SK-MEL-5 (cell line): ENCODE measurements around the gene TLN1. TPM values are rescaled to one million over a fixed set of nuclear protein-coding genes. Genes with fewer than 3 reads are reported as not detected.

Source experiments
- small RNA-seq, 2 experiments: library from RNA; depleted of rRNA; stranded (forward); fragments of <200 nt; gene quantifications; one replicate each; pipeline ENCODE3, GENCODE V24; 2014
- total RNA-seq: library from RNA; depleted of rRNA; stranded (reverse); fragments of >200 nt; shearing (Covaris generic); gene quantifications from 2 replicates; pipeline ENCODE4 v1.2.3, GENCODE V29; 2014; rRNA removed

Gene TLN1
- total RNA-seq, 1 experiment from 2014 or later, result 58.0 TPM

Small RNA genes lying within 50 kb of the gene (small RNA-seq; reads per million reads assigned to genes)
- gene MIR6853, result 0 reads per million in 2 experiments
- gene RMRP, result 0 reads per million in 2 experiments
- gene RN7SL22P, result 0 reads per million in 2 experiments

Other genes with a start within 250 kb of the TLN1 start
- gene RUSC2, start 242.1 kb downstream of the TLN1 start, total RNA-seq, result 4.4 and 5.4 TPM in 2 replicates
- 4.1 and 5.5 TPM in 2 replicates for gene TESK1, start 126.9 kb downstream of the TLN1 start, total RNA-seq
- 0.43 and 0.63 TPM in 2 replicates for gene CD72, start 113.8 kb downstream of the TLN1 start, total RNA-seq
- not detected in 2 replicates for gene SIT1, start 81.3 kb downstream of the TLN1 start, total RNA-seq
- 21,584 and 34,307 TPM in 2 replicates for gene RMRP, start 74.2 kb downstream of the TLN1 start, total RNA-seq
- gene CCDC107, start 73.9 kb downstream of the TLN1 start, total RNA-seq, result 11.8 and 20.0 TPM in 2 replicates
- 4.8 and 5.9 TPM in 2 replicates for gene ARHGEF39, start 67.0 kb downstream of the TLN1 start, total RNA-seq
- 0.29 TPM in 1 of 2 replicates, not detected in the other for gene CA9, start 58.3 kb downstream of the TLN1 start, total RNA-seq
- 3.5 and 3.8 TPM in 2 replicates for gene TPM2, start 42.3 kb downstream of the TLN1 start, total RNA-seq
- gene CREB3, start 471 bp upstream of the TLN1 start, total RNA-seq, result 21.8 and 27.2 TPM in 2 replicates
- gene GBA2, start 17.0 kb upstream of the TLN1 start, total RNA-seq, result 32.1 and 37.1 TPM in 2 replicates
- gene RGP1, start 17.1 kb upstream of the TLN1 start, total RNA-seq, result 12.2 and 12.4 TPM in 2 replicates
- gene MSMP, start 22.1 kb upstream of the TLN1 start, total RNA-seq, result not detected in 2 replicates
- gene NPR2, start 59.4 kb upstream of the TLN1 start, total RNA-seq, result 0.53 and 1.1 TPM in 2 replicates
- 0.05 TPM in 1 of 2 replicates, not detected in the other for gene SPAG8, start 80.1 kb upstream of the TLN1 start, total RNA-seq
- 19.7 and 26.2 TPM in 2 replicates for gene HINT2, start 82.8 kb upstream of the TLN1 start, total RNA-seq
- not detected in 2 replicates for gene FAM221B, start 96.5 kb upstream of the TLN1 start, total RNA-seq
- gene TMEM8B, start 97.0 kb upstream of the TLN1 start, total RNA-seq, result 0.55 and 1.0 TPM in 2 replicates
- not detected in 2 replicates for gene OR13J1, start 138.2 kb upstream of the TLN1 start, total RNA-seq
- gene HRCT1, start 174.0 kb upstream of the TLN1 start, total RNA-seq, result not detected in 2 replicates
- not detected in 2 replicates for gene SPAAR, start 177.3 kb upstream of the TLN1 start, total RNA-seq
- not detected in 2 replicates for gene OR2S2, start 226.0 kb upstream of the TLN1 start, total RNA-seq